Spleen (tissue), 7 donors: Measurements from ENCODE around the gene EXD3.

Source experiments
- POLR2A ChIP-seq, 3 donors: fragments of 450-650 bp; IDR thresholded peaks; one replicate each; pipeline ENCODE4 v1.5.1; 2017; ENCODE audit warnings: antibody characterized with exemption in 3 of 3, mild to moderate bottlenecking in 1 of 3
- TF ChIP-seq, protein P1 (sequence below), 11 experiments: fragments of 200-600 bp in 7 of 11; fragments of 450-650 bp in 4 of 11; sonication (generic) in 4 of 11; IDR thresholded peaks in 8 of 11; conservative IDR thresholded peaks in 3 of 11; 1 replicate in 7 of 11; 2 replicates in 4 of 11; pipeline versions ENCODE4 v1.4.0 to v1.8.0; 2016 to 2021; ENCODE audit warnings: antibody characterized with exemption in 11 of 11, inconsistent platforms in 4 of 11, mild to moderate bottlenecking in 1 of 11
- donor health status: DM: no; HTN: no; CAD: no; lungs with moderate emphysema.
- donor health status: DM: no; HTN: no; CAD: no.
- donor health status: DM: no; HTN: no; CAD: no.

DNA sequence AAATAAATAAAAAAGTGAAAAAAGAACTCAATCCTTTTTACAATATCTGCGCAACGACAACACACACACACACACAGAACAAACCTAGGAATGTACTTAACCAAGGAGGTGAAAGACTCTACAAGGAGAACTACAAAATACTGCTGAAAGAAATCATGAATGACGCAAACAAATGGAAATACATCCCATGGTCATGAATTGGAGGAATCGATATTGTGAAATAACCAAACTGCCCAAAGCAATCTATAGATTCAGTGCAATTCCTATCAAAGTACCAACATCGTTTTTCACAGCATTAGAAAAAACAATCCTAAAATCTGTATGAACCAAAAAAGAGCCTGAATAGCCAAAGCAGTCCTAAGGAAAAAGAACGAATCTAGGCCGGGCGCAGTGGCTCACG, 91.0 kb downstream of the EXD3 start:
- TF ChIP-seq, protein P1, sequence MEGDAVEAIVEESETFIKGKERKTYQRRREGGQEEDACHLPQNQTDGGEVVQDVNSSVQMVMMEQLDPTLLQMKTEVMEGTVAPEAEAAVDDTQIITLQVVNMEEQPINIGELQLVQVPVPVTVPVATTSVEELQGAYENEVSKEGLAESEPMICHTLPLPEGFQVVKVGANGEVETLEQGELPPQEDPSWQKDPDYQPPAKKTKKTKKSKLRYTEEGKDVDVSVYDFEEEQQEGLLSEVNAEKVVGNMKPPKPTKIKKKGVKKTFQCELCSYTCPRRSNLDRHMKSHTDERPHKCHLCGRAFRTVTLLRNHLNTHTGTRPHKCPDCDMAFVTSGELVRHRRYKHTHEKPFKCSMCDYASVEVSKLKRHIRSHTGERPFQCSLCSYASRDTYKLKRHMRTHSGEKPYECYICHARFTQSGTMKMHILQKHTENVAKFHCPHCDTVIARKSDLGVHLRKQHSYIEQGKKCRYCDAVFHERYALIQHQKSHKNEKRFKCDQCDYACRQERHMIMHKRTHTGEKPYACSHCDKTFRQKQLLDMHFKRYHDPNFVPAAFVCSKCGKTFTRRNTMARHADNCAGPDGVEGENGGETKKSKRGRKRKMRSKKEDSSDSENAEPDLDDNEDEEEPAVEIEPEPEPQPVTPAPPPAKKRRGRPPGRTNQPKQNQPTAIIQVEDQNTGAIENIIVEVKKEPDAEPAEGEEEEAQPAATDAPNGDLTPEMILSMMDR (IDR thresholded peaks at IDR 0.05 in 8 of 11, conservative IDR thresholded peaks at IDR 0.05 in 3 of 11): no peak
- TF ChIP-seq POLR2A (IDR thresholded peaks at IDR 0.05): no peak
